ENCODE results near the gene TMC1.

DNA sequence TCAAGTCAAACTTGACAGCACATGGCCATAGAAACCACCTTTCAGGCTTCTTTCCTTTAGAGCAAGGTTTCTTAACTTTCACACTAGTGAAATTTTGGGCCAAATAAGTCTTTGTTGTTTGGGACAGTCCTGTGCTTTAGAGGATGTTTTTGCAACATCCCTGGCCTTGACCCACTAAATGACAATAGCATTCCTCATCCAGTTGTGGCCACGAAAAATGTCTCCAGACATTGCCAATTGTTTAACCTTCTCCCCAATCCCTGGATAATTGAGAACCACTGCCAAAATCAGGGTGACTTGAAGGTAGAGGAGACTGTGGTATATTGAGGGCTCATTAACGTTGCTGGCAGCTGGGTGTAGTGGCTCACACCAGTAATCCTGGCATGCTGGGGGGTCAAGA is 359.4 kb downstream of the TMC1 start:
- no peak for TF ChIP-seq GATA2 (IDR thresholded peaks at IDR 0.05; ENCODE audit: low read depth, low read length)
- TF ChIP-seq GATA3 (IDR thresholded peaks at IDR 0.05; ENCODE audit: low read depth, low read length), result no peak

Measured in SH-SY5Y (cell line).